Ramos (cell line): ENCODE results near the gene S100A3.
"Not testable (repeated sequence)": the region's sequence is repeated elsewhere in the genome, so short reads cannot be mapped to it uniquely, and the experiment has no call there.

Experiments used
- in situ Hi-C: fragments of 300-500 bp; cut with MboI; formaldehyde crosslinking; loops from one replicate; pipeline ENCODE4 v1.14.3; 2022; ENCODE audit warnings: low sequenced_read_pairs; ENCODE audit not compliant: unreplicated experiment

S100A3 gene

GRCh38 chr1:153536012-153536670, 12.9 kb downstream of the S100A3 start:
- in situ Hi-C loops = no loop called here

GRCh38 chr1:153535242-153536011, 13.6 kb downstream of the S100A3 start, which contains the start of gene S100A6:
TSS of gene S100A6 (minus strand) at chr1:153535991. CDS start at chr1:153535339, 652 bp downstream.
- in situ Hi-C loops = no loop called here

GRCh38 chr1:153534925-153535241, 14.2 kb downstream of the S100A3 start:
- in situ Hi-C loops = no loop called here

GRCh38 chr1:153534226-153534924, 14.7 kb downstream of the S100A3 start:
- in situ Hi-C loops = no loop called here

- in situ Hi-C loops = no loop called here
Measured at GRCh38 chr1:153533689-153534201, 15.3 kb downstream of the S100A3 start.

- in situ Hi-C loops = no loop called here
Measured at GRCh38 chr1:153532769-153533599, 16.1 kb downstream of the S100A3 start.

- in situ Hi-C loops = no loop called here
Measured at GRCh38 chr1:153532181-153532580, 16.9 kb downstream of the S100A3 start.

GRCh38 chr1:153531638-153532037, 17.4 kb downstream of the S100A3 start:
- in situ Hi-C loops = no loop called here

GRCh38 chr1:153527683-153528040, 21.4 kb downstream of the S100A3 start:
- in situ Hi-C loops = no loop called here

GRCh38 chr1:153527023-153527682, 21.9 kb downstream of the S100A3 start:
- in situ Hi-C loops = no loop called here

- in situ Hi-C loops = no loop called here
Measured at GRCh38 chr1:153526132-153526543, 22.9 kb downstream of the S100A3 start.

GRCh38 chr1:153525088-153525728, 23.9 kb downstream of the S100A3 start:
- in situ Hi-C loops = no loop called here

GRCh38 chr1:153522353-153523048, 26.6 kb downstream of the S100A3 start:
- in situ Hi-C loops = not testable (repeated sequence)

GRCh38 chr1:153521808-153522207, 27.2 kb downstream of the S100A3 start:
- in situ Hi-C loops = not testable (repeated sequence)

GRCh38 chr1:153520818-153521476, 28.1 kb downstream of the S100A3 start:
- in situ Hi-C loops = no loop called here

GRCh38 chr1:153520137-153520691, 28.8 kb downstream of the S100A3 start:
- in situ Hi-C loops = not testable (repeated sequence)

GRCh38 chr1:153519242-153519641, 29.8 kb downstream of the S100A3 start:
- in situ Hi-C loops = no loop called here
